GM18858 (cell line): Measurements from ENCODE around the gene RB1.
"Not testable (repeated sequence)": the region's sequence is repeated elsewhere in the genome, so short reads cannot be mapped to it uniquely, and the experiment has no call there.

ENCODE experiments used
- ATAC-seq: cut with Tn5 transposase; IDR thresholded peaks from one replicate; pipeline ENCODE4 v1.9.1; 2021; ENCODE audit not compliant: unreplicated experiment

RB1 gene

GRCh38 chr13:48346583-48346982 lies 43.0 kb downstream of the RB1 start:
- no peak for ATAC-seq

GRCh38 chr13:48349525-48349924 lies 46.0 kb downstream of the RB1 start:
- no peak for ATAC-seq

- no peak for ATAC-seq
Observed at GRCh38 chr13:48353590-48353989, 50.0 kb downstream of the RB1 start.

GRCh38 chr13:48355524-48355923 lies 52.0 kb downstream of the RB1 start:
- ATAC-seq: not testable (repeated sequence)

DNA sequence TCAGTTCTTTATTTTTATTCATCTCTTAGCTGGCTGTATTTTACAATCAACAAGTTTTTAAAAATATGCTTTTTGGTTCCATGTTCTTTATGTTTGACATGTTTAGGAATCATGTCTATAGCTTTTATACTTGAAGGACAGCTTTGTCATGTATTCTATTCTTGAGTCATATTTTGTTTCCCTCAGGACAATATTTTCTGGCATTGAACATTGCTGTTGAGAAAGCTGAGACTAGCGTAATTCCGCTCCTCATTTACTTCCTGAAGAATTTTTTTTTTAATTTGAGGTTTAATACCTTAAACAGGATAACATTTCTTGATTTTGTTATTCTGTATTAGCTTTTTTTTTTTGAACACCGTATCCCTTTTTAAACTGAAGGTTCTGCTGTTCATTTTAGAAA lies 53.2 kb downstream of the RB1 start:
- ATAC-seq: no peak

GRCh38 chr13:48369988-48370387 lies 66.4 kb downstream of the RB1 start:
- no peak for ATAC-seq

DNA sequence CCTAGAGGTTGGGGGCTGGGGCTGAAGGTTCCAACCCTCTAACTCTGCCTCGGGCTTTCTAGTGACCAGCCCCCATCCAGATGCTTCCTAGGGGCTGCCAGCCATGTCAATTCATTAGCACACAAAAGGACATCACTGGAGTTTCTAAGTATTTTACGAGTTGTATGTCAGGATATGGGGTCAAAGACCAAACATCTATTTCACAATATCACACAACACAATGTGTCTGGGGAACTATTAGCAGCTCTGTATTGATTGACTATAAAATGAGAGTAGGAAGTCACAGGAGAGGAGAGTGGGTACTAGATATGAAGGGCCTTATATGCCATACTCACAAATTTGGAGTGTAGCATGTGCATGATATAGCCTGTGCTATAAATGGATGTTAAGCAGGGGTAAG lies 67.3 kb downstream of the RB1 start:
- ATAC-seq: no peak

DNA sequence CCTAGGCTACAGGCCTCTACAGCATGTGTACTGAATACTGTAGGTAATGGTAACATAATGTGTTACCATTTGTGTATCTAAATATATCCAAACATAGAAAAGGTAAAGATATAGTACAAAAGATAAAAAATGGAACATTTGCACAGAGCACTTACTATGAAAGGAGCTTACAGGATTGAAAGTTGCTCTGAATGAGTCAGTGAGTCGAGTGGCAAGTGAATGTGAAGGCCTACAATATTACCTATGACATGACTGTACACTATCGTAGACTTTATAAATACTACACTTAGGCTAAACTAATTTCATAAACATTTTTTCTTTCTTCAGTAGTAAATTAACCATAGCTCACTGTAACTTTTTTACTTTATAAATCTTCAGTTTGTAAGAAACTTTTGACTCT lies 74.3 kb downstream of the RB1 start:
- ATAC-seq: no peak

GRCh38 chr13:48380581-48380980 lies 77.0 kb downstream of the RB1 start:
- no peak for ATAC-seq

- ATAC-seq: no peak
Observed at GRCh38 chr13:48383384-48383783, 79.8 kb downstream of the RB1 start.

DNA sequence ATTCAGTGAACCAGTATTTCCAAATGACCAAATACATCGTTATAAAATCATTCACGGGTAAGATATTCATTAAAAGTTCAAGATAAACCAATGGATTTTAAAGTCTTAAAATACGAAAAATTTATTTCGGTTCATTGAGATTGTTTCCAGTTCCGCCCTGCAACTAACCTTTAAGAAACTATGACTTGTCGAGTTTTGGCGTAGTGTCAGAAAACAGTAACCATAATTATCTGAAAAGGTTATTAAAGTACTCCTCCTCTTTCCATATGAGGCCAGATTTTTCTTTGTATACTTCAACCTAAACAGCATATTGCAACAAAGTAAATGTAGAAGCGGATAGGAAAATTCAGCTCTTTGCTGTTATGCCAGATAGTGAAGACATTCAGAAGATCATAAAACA lies 83.3 kb downstream of the RB1 start:
- no peak for ATAC-seq

DNA sequence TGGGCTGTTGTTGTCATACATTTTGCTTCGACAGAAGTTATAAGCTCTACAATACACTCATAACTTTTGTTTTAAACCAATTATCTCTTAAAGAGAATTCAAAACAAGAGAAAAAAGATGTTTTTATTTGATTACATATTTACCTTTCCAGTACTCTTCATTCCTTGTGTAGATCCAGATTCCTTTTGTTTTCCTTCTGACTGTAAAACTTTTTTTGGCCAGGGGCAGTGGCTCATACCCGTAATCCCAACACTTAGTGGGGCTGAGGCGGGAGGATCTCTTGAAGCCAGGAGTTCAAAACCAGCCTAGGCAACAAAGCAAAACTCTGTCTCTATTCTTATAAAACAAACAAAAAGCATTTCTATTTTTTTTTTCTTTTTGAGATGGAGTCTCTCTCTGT lies 87.7 kb downstream of the RB1 start:
- ATAC-seq: no peak

DNA sequence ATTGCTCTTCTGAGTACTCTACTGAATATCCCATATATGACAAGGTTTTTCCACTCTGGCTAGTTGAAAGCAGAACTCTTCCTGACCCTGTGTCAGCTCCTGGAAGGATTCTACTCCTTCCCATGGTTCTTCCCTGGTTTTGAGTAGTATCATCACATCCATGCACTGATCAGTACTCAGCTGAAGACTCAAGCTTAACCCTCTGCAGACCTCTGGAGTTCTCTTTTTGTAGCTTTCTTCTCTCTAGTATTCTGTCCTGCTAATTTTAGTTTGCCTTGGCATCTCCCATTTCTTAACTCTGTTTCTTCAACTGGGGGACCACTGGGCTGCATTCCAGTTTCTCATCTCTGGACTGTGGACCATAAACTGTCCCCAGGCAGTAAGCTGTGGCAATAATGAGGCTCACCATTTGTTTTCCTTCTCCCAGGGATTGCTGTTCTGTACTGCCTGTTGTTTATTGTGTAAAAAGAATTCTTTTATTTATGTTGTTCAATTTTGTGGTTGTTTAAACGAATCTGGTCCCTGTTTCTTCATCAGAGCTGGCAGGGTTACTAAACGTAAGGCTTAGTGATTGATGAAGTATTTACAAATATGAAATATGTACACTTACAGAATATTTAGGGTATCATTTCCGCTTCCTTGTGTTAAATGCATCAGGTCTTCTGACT lies 89.6 kb downstream of the RB1 start:
- no peak for ATAC-seq

DNA sequence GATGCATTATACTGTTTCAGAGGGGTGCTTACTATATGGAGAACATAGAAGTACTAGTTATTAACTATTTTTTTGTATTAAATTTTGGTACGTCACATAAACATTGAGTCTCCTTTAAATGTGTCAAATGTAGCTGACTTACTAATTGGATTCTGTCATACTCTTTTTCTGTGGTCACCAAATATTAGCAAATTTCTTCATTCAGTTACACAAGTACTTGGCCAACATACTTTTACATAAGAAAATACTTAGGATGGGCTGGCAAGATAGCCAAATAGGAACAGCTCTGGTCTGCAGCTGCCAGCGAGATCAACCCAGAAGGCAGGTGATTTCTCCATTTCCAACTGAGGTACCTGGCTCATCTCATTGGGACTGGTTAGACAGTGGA lies 90.1 kb downstream of the RB1 start:
- no peak for ATAC-seq

DNA sequence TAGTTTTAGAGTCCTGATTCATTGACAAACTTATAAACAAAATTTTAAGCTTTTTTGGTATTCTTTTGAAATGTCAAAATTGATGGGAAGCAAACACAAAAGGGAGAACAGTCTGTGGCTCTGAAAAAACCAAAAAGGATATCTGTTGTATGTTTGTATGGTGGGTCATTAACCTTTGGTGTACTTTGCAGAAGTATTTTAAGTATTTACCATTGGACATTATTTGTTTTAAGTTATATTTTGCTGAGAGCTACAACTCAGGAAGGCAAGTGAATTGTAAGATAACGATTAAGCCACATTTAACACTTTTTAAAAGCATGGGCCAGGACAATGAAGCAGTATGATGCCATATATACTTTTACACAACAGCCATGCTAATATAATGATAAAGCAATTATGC lies 94.2 kb downstream of the RB1 start:
- no peak for ATAC-seq

GRCh38 chr13:48398450-48399095 lies 95.0 kb downstream of the RB1 start:
- ATAC-seq: no peak

DNA sequence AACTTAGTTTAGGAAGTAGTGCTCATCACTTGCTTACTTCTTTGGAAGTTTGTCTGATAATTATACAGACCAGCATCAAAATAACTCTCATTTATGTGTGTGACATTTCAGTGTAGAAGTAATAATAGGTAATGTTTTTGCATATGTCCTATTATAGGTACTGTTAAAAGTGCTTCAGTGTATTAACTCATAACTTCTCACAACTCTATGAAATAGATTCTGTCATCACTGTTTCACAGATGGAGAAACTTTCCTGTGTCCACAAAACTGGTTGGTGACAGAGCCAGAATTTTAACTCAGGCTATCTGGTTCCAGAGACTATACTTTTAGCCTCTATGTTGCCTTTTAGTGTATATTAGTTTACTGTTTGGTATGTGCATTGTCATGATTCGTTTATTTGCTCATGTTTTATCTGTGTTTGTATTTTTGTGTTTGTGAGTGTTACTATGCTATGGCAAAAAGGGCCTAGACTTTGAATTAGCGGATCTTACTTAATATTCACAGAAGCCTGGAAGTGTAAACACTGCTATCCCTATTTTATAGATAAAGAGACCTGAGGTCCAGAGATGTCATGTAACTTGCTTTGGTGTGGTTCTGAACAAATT lies 96.6 kb downstream of the RB1 start:
- no peak for ATAC-seq

GRCh38 chr13:48400850-48401291 lies 97.3 kb downstream of the RB1 start:
- peak; percentile 40 for ATAC-seq

DNA sequence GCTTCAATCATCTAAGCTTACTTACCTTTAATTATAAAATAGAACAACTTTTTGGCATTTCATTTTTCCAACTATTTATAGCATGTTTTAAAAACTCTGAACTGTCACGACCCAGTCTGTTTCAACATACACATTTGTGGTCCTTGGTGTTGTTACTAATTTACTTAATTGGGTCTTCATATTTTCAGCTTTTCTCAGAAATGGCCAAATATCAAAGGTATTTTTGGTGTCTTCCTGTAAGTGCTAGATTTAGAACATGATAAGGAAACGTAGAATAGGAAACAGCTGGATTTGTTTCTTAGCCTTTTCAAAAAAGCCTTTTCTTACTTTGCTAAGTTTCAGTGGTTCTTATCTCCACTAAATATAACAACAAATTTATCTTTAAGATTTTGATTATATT lies 97.9 kb downstream of the RB1 start:
- ATAC-seq: no peak

DNA sequence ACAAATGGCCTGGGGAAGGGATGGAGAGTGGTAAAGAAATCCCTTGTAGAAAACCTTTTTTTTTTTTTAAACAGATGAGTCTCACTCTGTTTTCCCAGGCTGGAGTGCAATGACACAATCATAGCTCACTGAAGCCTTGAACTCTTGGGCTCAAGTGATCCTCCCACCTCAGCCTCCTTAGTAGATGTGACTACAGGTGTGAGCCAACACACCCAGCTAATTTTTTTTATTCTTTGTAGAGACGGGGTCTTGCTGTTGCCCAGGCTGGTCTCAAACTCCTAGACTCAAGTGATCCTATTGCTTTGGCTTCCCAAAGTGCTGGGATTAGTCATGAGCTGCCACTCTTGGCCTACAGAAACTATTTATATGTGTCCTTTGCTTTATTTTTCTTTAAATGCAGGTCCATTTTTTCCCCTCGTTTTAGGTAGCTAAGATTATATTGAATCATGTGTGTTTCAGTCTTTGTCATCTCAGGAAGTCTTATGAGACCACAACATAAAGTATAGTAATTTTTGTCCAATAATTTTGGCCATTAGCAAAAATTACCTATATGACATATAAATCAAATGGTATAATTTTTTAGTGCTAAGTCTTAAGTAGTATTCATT lies 98.9 kb downstream of the RB1 start:
- no peak for ATAC-seq

DNA sequence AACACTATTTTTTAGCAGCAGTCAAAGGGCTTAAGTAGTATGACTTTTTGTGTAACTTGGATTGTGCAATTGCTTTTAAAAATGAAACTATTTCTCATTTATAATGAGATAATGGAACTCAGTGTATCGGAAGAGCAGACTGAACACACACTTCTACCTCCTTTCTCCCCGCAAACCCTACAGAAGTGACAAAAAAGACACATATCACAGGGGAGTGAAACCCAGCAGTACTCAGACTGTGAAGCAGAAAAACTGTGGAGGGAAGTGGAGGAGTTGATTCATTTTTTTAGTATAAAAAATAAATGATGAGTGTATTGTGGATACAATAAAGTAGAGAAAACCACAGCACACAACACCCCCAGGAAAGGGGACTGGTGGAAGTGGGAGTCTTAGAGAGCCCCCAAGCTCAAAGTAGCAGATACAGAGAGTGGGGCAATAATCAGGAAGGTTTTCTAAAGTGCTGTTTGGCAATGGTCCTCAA lies 99.6 kb downstream of the RB1 start:
- ATAC-seq: peak; percentile 43

- ATAC-seq: no peak
Observed at GRCh38 chr13:48403913-48404312, 100.4 kb downstream of the RB1 start.
